Psoas muscle (tissue), 8 donors: ENCODE data around the gene LARP1. TPM values are rescaled to one million over a fixed set of nuclear protein-coding genes. Genes with fewer than 3 reads are reported as not detected.
A peak's percentile ranks its signal among the peaks of the same experiment; 100 is the strongest.

Experiments used
- ATAC-seq, 4 donors: fragments of 200-7000 bp; cut with Tn5 transposase; one replicate each; pipeline ENCODE4 v1.9.1; 2020; ENCODE audit warnings: moderate library complexity in 3 of 4, mild to moderate bottlenecking in 2 of 4
- DNase-seq, 2 donors: peaks; one replicate each; pipeline ENCODE4 v3.0.0-alpha.2; 2020
- H3K27ac ChIP-seq: fragments of 200-600 bp; one replicate; pipeline ENCODE4 v1.8.0; 2022
- H3K27me3 ChIP-seq, 3 donors: fragments of 200-600 bp in 1 of 3; one replicate each; pipeline versions ENCODE4 v1.6.1 to v1.8.0; 2013 to 2022; ENCODE audit warnings: low read length in 2 of 3, mild to moderate bottlenecking in 2 of 3, moderate library complexity in 1 of 3; ENCODE audit not compliant: insufficient read depth in 3 of 3
- H3K36me3 ChIP-seq, 2 donors: fragments of 200-600 bp in 1 of 2; one replicate each; pipeline versions ENCODE4 v1.6.1 to v1.8.0; 2013 to 2022; ENCODE audit warnings: low read depth in 1 of 2, mild to moderate bottlenecking in 1 of 2, moderate library complexity in 1 of 2; ENCODE audit not compliant: insufficient read depth in 1 of 2
- H3K4me1 ChIP-seq: fragments of 200-600 bp; one replicate; pipeline ENCODE4 v1.8.0; 2022
- H3K4me3 ChIP-seq: fragments of 200-600 bp; one replicate; pipeline ENCODE4 v1.8.0; 2022; ENCODE audit warnings: mild to moderate bottlenecking
- H3K9me3 ChIP-seq: fragments of 200-600 bp; one replicate; pipeline ENCODE4 v1.8.0; 2022
- WGBS, 3 donors: extraction: QIAGEN DNeasy Blood & Tissue Kit; methylation state at CpG; one replicate each; pipeline versions ENCODE4 v1.1.6 to v1.1.7; 2013; 5-methylcytosine and 5-hydroxymethylcytosine counted together
- intact Hi-C, 2 donors: fragments of 100-400 bp; cut with DNase I; formaldehyde crosslinking; loops; one replicate each; pipeline versions ENCODE4 v1.11.0 to v1.14.2; 2022
- polyA plus RNA-seq, 3 donors: library from polyadenylated mRNA; stranded (reverse); fragments of 200-250 nt; gene quantifications; one replicate each; pipeline ENCODE4 v1.2.3, GENCODE V29; 2013
- total RNA-seq, 4 donors: library from RNA; stranded (reverse); fragmentation: NEBNext Ultra II Directional in 2 of 4; extraction: Animal tissue kit (Norgen Biotek cat#: 25700) in 2 of 4; gene quantifications; one replicate each; pipeline versions ENCODE4 v1.2.1 to v1.2.4, GENCODE V29; 2021 to 2023
- TF ChIP-seq, protein P1 (sequence below): fragments of 200-600 bp; IDR thresholded peaks from one replicate; pipeline ENCODE4 v1.8.0; 2022; ENCODE audit warnings: antibody characterized with exemption
- donor health status: healthy with polysubstance abuse.
- donor health status: DM: no; HTN: no; CAD: no; lungs with moderate emphysema.
- donor health status: Bipolar disorder and iron deficiency.
- donor health status: healthy.
- donor health status: DM: yes; HTN: yes; CAD: no.
- donor health status: DM: no; HTN: no; CAD: no.
- donor health status: DM: no; HTN: no; CAD: no.
- donor health status: DM: yes; HTN: yes; CAD: no.

The LARP1 gene
- total and polyA plus RNA-seq, 7 donors: 34.1 to 173 (median 108) TPM

- TF ChIP-seq, protein P1, sequence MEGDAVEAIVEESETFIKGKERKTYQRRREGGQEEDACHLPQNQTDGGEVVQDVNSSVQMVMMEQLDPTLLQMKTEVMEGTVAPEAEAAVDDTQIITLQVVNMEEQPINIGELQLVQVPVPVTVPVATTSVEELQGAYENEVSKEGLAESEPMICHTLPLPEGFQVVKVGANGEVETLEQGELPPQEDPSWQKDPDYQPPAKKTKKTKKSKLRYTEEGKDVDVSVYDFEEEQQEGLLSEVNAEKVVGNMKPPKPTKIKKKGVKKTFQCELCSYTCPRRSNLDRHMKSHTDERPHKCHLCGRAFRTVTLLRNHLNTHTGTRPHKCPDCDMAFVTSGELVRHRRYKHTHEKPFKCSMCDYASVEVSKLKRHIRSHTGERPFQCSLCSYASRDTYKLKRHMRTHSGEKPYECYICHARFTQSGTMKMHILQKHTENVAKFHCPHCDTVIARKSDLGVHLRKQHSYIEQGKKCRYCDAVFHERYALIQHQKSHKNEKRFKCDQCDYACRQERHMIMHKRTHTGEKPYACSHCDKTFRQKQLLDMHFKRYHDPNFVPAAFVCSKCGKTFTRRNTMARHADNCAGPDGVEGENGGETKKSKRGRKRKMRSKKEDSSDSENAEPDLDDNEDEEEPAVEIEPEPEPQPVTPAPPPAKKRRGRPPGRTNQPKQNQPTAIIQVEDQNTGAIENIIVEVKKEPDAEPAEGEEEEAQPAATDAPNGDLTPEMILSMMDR: no peak
- Histone ChIP-seq H3K9me3 (no peaks in the 10 kb centered on the region), H3K36me3 (no peaks in the 10 kb centered on the region), H3K27me3 (no peaks in the 10 kb centered on the region), H3K4me1 (peaks cover 99% of the 10 kb centered on the region), H3K27ac (peak overlapping the region; percentile 85), H3K4me3 (peak overlapping the region; percentile 43)
- DNase-seq (peak; percentile 59 to 82), ATAC-seq (peak; percentile 79 to 89 (median 88))
- 43 to 65% (median 43%) methylated on average over 2 of the region's 2 CpGs for WGBS, 3 donors
- intact Hi-C loops: no loop called here
Observed at GRCh38 chr5:154778534-154778933, 23.4 kb downstream of the LARP1 start.

DNA sequence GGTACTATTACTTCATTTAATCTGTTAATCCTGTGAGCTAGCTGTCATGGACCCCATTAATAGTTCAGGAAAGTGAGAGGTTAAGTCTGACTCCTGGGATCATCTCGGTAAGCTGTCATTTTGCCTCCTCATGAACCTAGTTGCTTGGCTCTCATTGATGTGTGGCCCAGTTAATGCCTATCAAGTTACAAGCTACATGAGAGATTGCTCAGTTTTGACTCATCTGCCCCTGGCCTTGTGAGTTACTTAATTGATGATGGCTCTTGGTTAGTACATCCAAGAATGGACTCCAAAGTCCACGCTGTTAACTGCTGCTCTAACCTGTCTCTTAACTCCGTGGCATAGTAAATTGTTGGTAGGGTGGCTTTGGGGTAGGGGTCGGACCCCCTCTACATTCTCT lies 23.9 kb downstream of the LARP1 start:
- H3K27ac ChIP-seq: peak overlapping the region; percentile 85
- no peak for DNase-seq
- intact Hi-C loops: no loop called here
- WGBS, 3 donors: 49 to 70% (median 53%) methylated on average over 4 of the region's 4 CpGs
- H3K27me3 ChIP-seq: no peaks in the 10 kb centered on the region
- TF ChIP-seq, protein P1: no peak
- no peaks in the 10 kb centered on the region for H3K9me3 ChIP-seq
- ATAC-seq: peak; percentile 85 to 89 (median 88)
- H3K4me1 ChIP-seq: peaks cover 99% of the 10 kb centered on the region
- H3K36me3 ChIP-seq: no peaks in the 10 kb centered on the region
- peak overlapping the region; percentile 43 for H3K4me3 ChIP-seq

DNA sequence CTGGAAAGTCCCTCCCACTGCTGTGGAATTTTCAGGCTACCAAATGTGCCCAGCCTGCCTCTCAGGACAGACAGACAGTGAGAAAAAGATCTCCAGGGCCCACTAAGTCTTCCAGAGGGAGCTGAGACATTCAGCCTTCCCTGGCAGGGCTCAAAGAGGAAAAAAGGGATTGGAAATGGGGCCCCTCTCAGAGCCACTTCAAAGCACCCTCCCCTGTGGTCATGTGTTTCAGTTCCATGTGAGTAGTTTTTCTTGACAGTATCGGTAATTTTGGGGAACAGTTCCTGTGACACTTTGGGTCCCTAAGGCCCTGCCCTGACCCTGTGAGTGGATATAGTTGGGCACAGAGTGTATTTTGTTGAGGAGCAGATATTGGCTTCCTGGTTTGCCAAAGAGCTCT lies 25.0 kb downstream of the LARP1 start:
- Histone ChIP-seq H3K27me3 (no peaks in the 10 kb centered on the region), H3K27ac (peak overlapping the region; percentile 85), H3K4me3 (no peak overlapping the region), H3K9me3 (no peaks in the 10 kb centered on the region), H3K36me3 (no peaks in the 10 kb centered on the region), H3K4me1 (peaks cover 99% of the 10 kb centered on the region)
- DNase-seq (no peak), ATAC-seq (no peak)
- WGBS, 3 donors: 55 to 79% (median 65%) methylated on average over 1 of the region's 1 CpG
- TF ChIP-seq, protein P1: no peak
- intact Hi-C loops: no loop called here

DNA sequence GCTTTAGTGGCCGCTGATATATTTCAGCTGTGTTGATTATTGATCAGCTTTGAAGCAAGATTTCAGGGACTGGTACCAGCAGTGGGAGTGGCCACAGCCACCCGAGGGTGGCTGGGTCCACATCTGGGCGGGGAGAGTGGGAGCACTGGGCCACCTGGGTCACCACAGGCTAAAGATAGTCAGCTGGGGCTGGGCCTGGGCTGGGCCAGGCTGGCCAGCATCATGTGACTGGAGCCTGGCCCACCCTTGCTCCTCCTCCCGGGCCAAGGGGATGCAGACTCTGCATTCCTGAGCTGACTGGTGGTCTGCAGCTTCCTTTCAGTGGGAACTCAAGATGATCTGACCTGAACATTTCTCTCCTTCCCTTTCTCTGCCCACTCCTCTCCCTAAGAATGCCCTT lies 27.1 kb downstream of the LARP1 start:
- 39 to 48% (median 40%) methylated on average over 4 of the region's 4 CpGs for WGBS, 3 donors
- Histone ChIP-seq H3K27ac (peak overlapping the region; percentile 64), H3K36me3 (no peaks in the 10 kb centered on the region), H3K27me3 (no peaks in the 10 kb centered on the region), H3K9me3 (no peaks in the 10 kb centered on the region), H3K4me3 (no peak overlapping the region), H3K4me1 (peaks cover 93% of the 10 kb centered on the region)
- intact Hi-C loops: no loop called here
- DNase-seq (no peak), ATAC-seq (peak in 1 of 4 donors; percentile 29)
- TF ChIP-seq, protein P1: no peak
